HG03060 (cell line): ENCODE measurements around the gene TENT4B.

Source experiments
- ATAC-seq: cut with Tn5 transposase; IDR thresholded peaks from one replicate; pipeline ENCODE4 v1.9.1; 2021; ENCODE audit warnings: low read depth, moderate number of reproducible peaks; ENCODE audit not compliant: unreplicated experiment

The TENT4B gene

DNA sequence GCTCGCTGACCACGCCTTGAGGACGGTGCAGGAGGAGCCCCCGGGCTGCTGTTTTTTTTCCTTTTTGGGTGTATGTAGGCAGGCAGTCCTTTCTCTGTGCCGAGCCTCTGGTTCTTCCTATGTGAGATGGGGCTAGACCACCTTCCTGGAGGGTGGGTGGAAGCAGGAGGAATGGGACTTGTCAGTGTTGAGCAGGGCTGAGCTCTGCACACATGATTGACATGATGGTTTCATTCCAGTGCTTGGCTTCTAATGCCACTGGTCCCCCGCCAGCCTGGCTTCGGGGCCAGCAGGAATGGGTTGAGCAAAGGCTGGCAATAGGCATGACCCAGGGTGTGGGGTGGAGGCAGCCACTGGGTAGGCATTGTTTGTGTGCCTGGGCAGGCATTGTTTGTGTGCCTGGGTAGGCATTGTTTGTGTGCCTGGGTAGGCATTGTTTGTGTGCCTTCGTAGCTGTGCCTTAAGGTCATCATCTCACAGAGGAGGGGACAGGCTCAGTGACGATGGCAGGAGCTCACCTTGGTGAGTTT lies 99.0 kb downstream of the TENT4B start:
- no peak for ATAC-seq

DNA sequence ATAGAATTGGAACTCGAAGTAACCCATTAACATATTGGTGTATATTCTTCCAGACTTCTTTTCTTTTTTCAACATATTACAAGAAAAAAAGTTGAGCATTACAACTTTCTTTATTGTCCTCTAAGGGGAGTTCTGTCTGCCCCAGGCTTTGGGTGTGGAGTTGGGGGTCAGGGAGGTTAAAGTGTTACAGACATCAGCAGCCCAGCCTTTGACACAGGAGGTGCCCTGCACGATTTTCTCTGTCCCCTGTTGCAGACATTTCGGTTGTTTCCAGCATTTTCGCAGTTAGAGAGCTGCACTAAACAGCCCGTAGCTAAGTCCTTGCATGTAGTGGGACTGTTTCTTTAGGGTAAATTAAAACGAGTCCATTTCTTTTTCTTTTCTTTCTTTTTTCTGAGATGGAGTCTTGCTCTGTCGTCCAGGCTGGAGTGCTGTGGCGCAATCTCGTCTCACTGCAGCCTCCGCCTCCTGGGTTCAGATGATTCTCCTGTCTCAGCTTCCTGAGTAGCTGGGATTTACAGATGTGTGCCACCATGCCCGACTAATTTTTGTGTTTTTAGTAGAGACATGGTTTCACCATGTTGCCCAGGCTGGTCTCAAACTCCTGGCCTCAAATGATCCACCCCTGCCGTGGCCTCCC lies 99.9 kb downstream of the TENT4B start:
- no peak for ATAC-seq

GRCh38 chr16:50253514-50253910 lies 100.4 kb downstream of the TENT4B start:
- ATAC-seq = no peak

DNA sequence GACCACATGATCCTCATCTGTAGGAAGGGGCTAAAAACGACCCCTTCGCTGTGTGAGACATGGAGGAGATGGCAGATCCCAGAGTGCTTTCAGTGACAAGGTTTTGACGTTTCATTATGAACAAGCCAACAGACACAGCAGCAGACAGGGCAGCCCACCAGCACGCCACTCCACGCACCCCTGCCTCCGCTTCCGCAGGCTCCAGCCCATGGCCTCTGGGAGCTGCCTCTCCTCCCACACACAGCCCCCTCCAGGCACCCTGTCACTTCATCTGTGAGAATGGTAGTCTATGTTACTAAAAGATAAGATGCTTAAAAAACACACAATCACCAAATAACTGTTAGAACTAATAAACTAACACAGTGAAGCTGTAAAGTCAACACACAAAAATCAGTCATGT lies 101.0 kb downstream of the TENT4B start:
- ATAC-seq = no peak

DNA sequence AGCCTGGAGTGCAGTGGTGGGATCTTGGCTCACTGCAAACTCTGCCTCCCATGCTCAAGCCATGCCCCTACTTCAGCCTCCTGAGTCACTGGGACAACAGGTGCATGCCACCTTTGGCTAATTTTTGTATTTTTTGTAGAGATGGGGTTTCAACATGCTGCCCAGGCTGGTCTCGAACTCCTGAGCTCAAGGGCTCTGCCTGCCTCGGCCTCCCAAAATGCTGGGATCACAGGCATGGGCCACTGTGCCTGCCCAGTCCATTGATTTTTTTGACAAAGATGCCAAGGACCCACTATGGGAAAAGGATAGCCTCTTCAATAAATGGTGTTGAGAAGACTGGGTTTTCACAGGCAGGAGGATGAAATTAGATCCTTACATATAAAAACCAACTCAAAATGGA lies 102.4 kb downstream of the TENT4B start:
- no peak for ATAC-seq

- no peak for ATAC-seq
These were observed 103.5 kb downstream of the TENT4B start for GRCh38 chr16:50256604-50257003.

DNA sequence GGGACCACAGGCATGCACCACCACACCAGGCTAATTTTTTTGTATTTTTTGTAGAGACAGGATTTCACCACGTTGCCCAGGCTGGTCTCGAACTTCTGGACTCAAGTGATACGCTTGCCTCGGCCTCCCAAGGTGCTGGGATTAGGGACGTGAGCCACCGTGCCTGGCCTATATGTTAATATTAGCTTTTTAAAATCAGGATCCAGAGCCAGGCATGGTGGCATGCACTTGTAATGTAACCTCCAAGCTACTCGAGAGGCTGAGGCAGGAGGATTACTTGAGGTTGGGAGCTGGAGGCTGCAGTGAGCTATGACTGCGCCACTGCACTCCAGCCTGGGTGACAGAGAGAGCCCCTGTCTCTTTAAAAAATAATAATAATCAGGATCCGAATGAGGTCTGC lies 104.8 kb downstream of the TENT4B start:
- no peak for ATAC-seq

DNA sequence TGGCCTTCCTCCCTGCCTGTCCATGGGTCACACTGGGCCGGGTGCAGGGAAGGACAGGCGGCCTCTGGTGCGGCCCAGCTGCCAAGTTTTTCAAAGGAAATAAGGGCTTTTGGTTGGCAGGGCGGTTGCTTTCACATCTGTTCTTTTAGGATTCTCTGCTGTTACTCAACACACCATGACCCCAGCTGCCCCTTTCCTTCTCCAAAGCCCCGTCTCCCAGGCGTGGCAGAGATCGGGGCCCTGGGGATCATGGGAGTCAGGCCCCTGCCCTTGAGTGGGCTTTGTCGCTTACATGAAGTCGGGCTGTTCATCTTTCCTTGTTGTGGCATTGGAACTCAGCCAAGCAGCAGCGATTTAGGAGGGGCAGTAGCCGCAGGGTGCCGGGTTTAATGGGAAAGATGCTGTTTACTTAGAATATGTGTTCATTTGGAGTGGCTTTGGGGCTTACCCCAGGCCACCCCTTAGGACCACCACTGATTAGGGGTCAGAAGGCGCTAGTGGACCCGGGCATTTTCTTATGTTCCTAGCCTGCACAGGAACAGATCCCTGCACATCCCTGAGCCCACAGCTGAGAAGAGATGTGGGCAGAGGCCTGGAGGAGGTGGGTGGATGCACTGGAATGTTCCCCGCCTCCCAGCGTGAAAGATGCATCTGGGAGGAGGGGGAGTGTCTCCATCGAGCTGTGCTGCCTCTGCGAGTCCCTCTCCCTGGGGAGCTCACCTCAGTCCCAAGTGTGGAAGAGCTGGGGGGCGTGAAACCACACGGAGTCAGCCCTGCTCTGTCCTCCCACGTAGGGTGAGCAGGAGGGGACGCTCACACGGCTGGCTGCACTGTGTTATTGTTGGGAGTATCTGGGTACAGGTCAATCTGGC lies 106.5 kb downstream of the TENT4B start:
- no peak for ATAC-seq

DNA sequence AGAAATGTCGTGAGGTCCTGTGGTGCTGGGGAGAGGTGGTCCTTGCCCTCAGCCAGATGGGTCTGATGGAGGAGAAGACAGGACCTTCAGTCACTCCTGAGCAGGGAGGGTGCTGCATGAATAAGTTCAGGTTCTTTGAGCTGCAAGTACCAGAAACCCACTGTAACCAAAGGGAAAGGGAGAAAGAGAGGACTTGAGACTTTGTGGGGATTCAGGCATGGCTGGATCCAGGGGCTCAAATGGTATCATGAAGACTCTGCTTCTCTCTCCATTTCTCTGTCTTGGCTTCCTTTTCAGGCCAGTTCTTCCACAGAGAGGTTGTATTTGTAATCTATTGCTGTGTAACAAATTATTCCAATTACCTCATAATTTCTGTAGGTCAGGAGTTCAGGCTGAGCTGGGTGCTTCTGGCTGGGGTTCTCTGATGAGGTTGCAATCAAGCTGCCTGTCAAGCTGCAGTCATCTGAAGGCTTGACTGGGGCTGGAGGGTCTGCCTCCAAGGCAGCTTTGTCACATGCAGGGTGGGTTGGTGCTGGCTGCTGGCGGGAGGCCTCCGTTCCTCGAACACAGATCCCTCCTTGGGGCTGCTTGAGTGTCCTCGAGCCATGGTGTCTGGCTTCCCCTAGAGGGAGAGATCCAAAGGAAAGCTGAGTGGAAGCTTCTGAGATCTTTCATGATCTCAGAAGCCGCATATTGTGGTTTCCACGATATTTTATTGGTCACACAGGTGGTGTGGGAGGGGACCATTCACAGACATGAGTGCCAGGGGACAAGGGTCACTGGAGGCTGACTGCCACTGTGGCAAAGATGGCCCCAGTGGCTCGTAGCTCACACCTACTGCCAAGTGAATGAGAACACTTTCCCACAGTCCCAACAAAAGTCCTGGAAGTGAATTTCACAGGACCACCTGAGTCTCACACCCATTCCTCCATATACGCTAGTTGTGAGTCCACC lies 107.4 kb downstream of the TENT4B start:
- ATAC-seq = no peak

GRCh38 chr16:50261160-50261706 lies 108.1 kb downstream of the TENT4B start:
- no peak for ATAC-seq

GRCh38 chr16:50261707-50262235 lies 108.7 kb downstream of the TENT4B start:
- ATAC-seq = no peak

GRCh38 chr16:50263060-50263909 lies 110.2 kb downstream of the TENT4B start:
- ATAC-seq = no peak

DNA sequence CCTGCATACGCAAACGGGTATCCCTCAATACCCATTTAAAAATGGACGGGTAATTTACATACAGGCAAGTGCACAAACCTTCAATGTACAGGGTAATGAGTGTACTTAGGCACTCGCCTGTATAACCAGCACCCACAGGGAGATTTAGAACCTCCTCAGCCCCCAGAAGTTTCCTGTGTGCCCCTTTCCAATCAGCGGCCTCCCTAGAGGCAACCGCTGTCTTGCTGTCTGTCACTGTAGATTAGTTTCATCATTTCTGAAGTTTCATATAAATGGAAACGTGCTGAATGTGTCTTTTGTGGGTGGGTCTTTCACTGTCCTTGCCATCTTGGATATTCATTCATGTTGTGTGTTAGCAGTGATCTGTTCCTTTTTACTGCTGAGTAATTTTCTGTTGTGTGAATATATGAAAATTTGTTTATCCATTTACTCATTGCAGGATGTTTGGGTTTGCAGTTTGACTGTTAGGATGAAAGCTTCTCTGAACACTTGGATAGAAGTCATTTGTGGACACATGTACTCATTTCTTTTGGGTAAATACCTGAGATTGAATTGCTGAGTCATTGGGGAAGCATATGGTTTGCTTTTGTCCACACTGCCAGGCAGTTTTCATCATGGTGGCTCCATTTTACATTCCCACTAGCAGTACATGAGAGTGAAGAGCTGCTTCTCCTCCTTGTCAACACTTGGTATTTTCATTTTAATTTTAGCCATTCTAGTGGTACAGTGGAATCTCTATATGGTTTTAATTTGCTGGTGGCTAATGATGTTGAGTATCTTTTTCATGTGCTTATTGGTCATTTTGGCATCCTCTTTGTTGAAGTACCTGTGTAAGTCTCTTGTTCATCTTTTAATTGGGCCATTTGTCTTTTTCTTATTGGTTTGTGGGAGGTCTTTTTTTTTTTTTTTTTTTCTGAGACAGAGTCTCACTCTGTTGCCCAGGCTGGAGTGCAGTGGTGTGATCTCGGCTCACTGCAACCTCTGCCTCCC lies 111.1 kb downstream of the TENT4B start:
- no peak for ATAC-seq

DNA sequence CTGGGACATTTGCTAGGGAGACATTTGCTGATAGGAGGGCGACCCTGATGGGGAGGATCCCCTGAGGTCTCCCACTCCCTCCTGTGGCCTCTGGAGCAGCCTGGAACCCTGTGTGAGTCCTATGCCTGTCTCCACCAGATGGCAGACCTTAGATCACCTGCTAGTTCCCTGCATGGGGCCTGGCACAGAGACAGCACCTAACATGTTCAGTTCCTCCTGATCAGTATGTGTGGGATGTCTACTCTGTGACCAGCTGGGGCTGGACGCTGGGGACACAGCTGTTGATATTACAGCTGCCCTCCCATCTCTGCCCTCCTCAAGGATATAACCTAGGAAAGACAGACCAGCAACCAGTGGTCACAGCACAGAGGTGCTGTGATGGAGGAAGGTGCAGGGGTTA lies 112.2 kb downstream of the TENT4B start:
- no peak for ATAC-seq

GRCh38 chr16:50265716-50266336 lies 112.7 kb downstream of the TENT4B start:
- ATAC-seq = no peak

DNA sequence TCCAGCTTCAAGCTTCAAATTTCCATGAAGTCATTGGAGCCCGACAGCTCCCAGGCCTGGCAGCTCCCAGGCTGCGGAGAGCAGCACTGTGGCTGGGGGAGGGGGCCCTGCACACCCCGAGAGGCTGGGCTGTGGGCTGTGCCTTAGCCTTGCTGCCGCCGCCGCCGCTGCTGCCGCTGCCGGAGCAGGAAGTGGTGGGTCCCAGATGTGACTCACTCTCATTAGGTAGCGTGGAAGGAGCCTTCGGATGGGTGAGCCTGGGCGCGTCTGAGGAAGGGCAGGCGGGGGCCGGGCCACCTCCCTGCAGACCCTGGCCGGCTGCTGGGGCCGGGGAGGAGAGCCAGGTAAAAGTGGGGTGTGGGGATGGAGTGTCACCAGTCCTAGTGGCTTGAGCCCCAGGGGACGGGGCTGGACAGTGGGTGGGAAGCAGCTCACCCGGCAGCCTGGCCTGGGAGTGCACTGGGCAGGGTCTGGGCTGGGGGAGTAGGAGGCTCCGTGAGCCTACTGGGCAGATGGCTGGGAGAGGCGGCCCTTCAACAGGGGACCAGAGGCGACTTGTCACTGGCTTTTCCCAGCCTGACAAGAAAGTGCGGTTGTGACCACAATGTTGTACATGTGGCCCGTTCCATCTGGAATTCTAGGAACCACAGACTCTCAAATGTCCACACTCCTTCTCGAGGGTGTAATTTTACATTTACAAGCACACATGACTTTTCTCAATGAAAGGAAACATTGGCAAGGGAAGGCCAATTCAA lies 113.4 kb downstream of the TENT4B start, which contains the start of gene ADCY7:
TSS of gene ADCY7 (plus strand) at position 215 of the 755 bp plus-strand sequence. CDS start 21,629 bp downstream, outside the sequence.
- ATAC-seq = peak; percentile 69

- ATAC-seq = no peak
These were observed 114.1 kb downstream of the TENT4B start for GRCh38 chr16:50267151-50267631.
